NCI-H748 treated with DMSO at 0.1 percent for 48 hours (cell line): ENCODE data around the gene PRKACB.

Experiments
- DNase-seq: peaks from one replicate; lab custom pipeline; 2025; lab: John Stamatoyannopoulos, UW

Gene PRKACB

GRCh38 chr1:84156210-84156621 lies 12.1 kb downstream of the PRKACB start:
- DNase-seq, result no peak

- no peak for DNase-seq
Measured at GRCh38 chr1:84159533-84160240, 15.6 kb downstream of the PRKACB start.

GRCh38 chr1:84162295-84162694 lies 18.2 kb downstream of the PRKACB start:
- DNase-seq, result no peak

- DNase-seq, result no peak
Measured at GRCh38 chr1:84163123-84163931, 19.3 kb downstream of the PRKACB start.

- peak; percentile 70 for DNase-seq
Measured at GRCh38 chr1:84164161-84164560, 20.1 kb downstream of the PRKACB start.

GRCh38 chr1:84164567-84165021 lies 20.5 kb downstream of the PRKACB start:
- DNase-seq, result peak; percentile 70

GRCh38 chr1:84165601-84166000 lies 21.5 kb downstream of the PRKACB start:
- DNase-seq, result no peak

- no peak for DNase-seq
Measured at GRCh38 chr1:84166797-84167196, 22.7 kb downstream of the PRKACB start.

GRCh38 chr1:84168783-84169182 lies 24.7 kb downstream of the PRKACB start:
- DNase-seq, result no peak

GRCh38 chr1:84170171-84170570 lies 26.1 kb downstream of the PRKACB start:
- no peak for DNase-seq

- DNase-seq, result no peak
Measured at GRCh38 chr1:84171481-84171880, 27.4 kb downstream of the PRKACB start.

GRCh38 chr1:84174051-84174556 lies 30.0 kb downstream of the PRKACB start:
- DNase-seq, result no peak

GRCh38 chr1:84181350-84182005 lies 37.4 kb downstream of the PRKACB start:
- DNase-seq, result no peak

- DNase-seq, result no peak
Measured at GRCh38 chr1:84190455-84190854, 46.4 kb downstream of the PRKACB start.

GRCh38 chr1:84192681-84193080 lies 48.6 kb downstream of the PRKACB start:
- no peak for DNase-seq

GRCh38 chr1:84198832-84199231 lies 54.8 kb downstream of the PRKACB start:
- no peak for DNase-seq

GRCh38 chr1:84199257-84199656 lies 55.2 kb downstream of the PRKACB start:
- DNase-seq, result no peak

GRCh38 chr1:84202126-84202525 lies 58.1 kb downstream of the PRKACB start:
- no peak for DNase-seq

- no peak for DNase-seq
Measured at GRCh38 chr1:84206375-84206774, 62.3 kb downstream of the PRKACB start.

- DNase-seq, result no peak
Measured at GRCh38 chr1:84208935-84209334, 64.9 kb downstream of the PRKACB start.

GRCh38 chr1:84214115-84214956 lies 70.3 kb downstream of the PRKACB start:
- no peak for DNase-seq

- DNase-seq, result no peak
Measured at GRCh38 chr1:84217239-84217638, 73.2 kb downstream of the PRKACB start.
